ENCODE results near the gene GGNBP2. TPM values are rescaled to one million over a fixed set of nuclear protein-coding genes. Genes with fewer than 3 reads are reported as not detected.
A peak's percentile ranks its signal among the peaks of the same experiment; 100 is the strongest.

GGNBP2 gene
- total and polyA plus RNA-seq, 2 of the 8 experiments (the other 6 are each of a cell fraction or from before 2014, with no cell fraction given): 29.2 to 35.8 TPM

DNA sequence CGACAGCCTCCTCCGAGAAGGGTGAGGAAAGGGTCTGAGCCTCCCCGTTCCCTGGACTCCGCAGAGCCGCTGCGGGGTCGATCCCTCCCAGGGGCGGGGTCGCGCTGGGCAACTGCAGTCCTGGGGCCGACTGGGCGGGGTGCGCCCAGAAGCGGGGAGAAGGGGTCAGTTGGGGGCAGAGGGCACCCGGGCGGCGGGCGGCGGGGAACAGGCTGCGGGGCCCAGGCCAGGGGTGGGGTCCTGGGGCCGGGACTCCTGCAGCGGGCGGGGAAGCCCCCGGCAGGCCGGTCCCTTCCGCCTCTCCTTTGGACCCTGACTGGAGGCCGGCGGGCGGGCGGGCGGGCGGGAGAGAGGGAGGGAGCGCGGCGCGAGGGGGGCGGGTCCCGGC, 352 bp downstream of the GGNBP2 start:
- H3K9me3 ChIP-seq (ENCODE audit: insufficient read depth in 2 of 2, low read depth in 1 of 2, low read length in 1 of 2): no peaks in the 10 kb centered on the region
- H3K4ac ChIP-seq (replicated peaks; ENCODE audit: insufficient read length, low read depth, low read length): no peak overlapping the region
- H4K8ac ChIP-seq (ENCODE audit: extremely low read depth, insufficient read depth, low read length): peak overlapping the region; percentile 92
- H4K20me1 ChIP-seq (replicated peaks in 1 of 2; ENCODE audit: control insufficient read depth in 1 of 2, insufficient read depth in 2 of 2, low read length in 2 of 2): peaks cover 0 to 3% of the 10 kb centered on the region in 2 experiments
- H3K4me3 ChIP-seq (ENCODE audit: extremely low read depth in 1 of 4, insufficient read depth in 2 of 4, low read depth in 3 of 4, low read length in 4 of 4): peak overlapping the region; percentile 73 to 99 (median 93)
- H2BK12ac ChIP-seq (ENCODE audit: low read depth, low read length): 0 out of 2 replicates have a peak overlapping the region, but pooled peaks have one; percentile 75
- H3K4me2 ChIP-seq (ENCODE audit: insufficient read depth in 1 of 2, low read depth in 2 of 2, low read length in 2 of 2): peak overlapping the region; percentile 68 to 93
- FAIRE-seq (no peak), DNase-seq (ENCODE audit: low read depth in 1 of 2, low spot score in 2 of 2) (peak in 1 of 2 experiments; percentile 23)
- peak overlapping the region; percentile 78; the same call in 1 of the 2 replicates for H3K18ac ChIP-seq (ENCODE audit: extremely low read depth, low read length)
- H2BK5ac ChIP-seq (ENCODE audit: low read depth, low read length): peak overlapping the region; percentile 92
- peak overlapping the region; percentile 95 for H4K91ac ChIP-seq (replicated peaks; ENCODE audit: insufficient read length, low read length)
- peak overlapping the region; percentile 51 for H3K56ac ChIP-seq (replicated peaks; ENCODE audit: insufficient read length, low read depth, low read length)
- H3K23ac ChIP-seq (ENCODE audit: insufficient read length): no peak overlapping the region
- H3K9ac ChIP-seq (replicated peaks in 1 of 4; ENCODE audit: extremely low read depth in 1 of 4, low read depth in 3 of 4, low read length in 3 of 4): peak overlapping the region; percentile 72 to 87 (median 85); a peak in 6 of 7 replicates
- H3K79me1 ChIP-seq (ENCODE audit: low read depth, low read length): peaks cover 6% of the 10 kb centered on the region
- no peaks in the 10 kb centered on the region for H3K27me3 ChIP-seq (replicated peaks in 1 of 4; ENCODE audit: control insufficient read depth in 3 of 4, extremely low read depth in 1 of 4, insufficient read depth in 3 of 4, low read length in 3 of 4)
- no peak overlapping the region for H2BK15ac ChIP-seq (ENCODE audit: low read length)
- peaks cover 12% of the 10 kb centered on the region for H3K23me2 ChIP-seq (ENCODE audit: low read depth, low read length)
- no peak overlapping the region for H3K14ac ChIP-seq (ENCODE audit: insufficient read length)
- peaks cover 0 to 5% (median 1%) of the 10 kb centered on the region in 4 experiments; a peak in 2 of 7 replicates for H3K4me1 ChIP-seq (replicated peaks in 1 of 4; ENCODE audit: control insufficient read depth in 3 of 4, insufficient read depth in 4 of 4, low read length in 3 of 4)
- H3K36me3 ChIP-seq (ENCODE audit: control insufficient read depth in 2 of 4, insufficient read depth in 4 of 4, low read length in 3 of 4): no peaks in the 10 kb centered on the region
- peak overlapping the region; percentile 96 for H4K5ac ChIP-seq (ENCODE audit: insufficient read length, low read depth, low read length)
- no peak overlapping the region for H2AK5ac ChIP-seq (ENCODE audit: low read depth, low read length)
- WGBS, 2 experiments (ENCODE audit: extremely low coverage in 1 of 2, insufficient coverage in 1 of 2, insufficient read length in 1 of 2, insufficient replicate concordance in 2 of 2, low coverage in 1 of 2, low lambda C conversion rate in 2 of 2, missing lambda C conversion rate in 1 of 2): 2% methylated on average over 10 of the region's 38 CpGs; no CpG with 5 or more reads in 1 of the 2 experiments
- POLR2A ChIA-PET (ENCODE audit: partially characterized antibody): interaction anchor here (0.9 to 4.1 kb wide), 6 partner anchors 10 to 46 kb away, joined by 3 to 101 read pairs (median 5); partner anchors contain the start of genes DHRS11, MYO19 and PIGW
- H2BK120ac ChIP-seq (replicated peaks; ENCODE audit: low read depth, low read length): no peak overlapping the region
- CTCF ChIA-PET (ENCODE audit: partially characterized antibody): interaction anchor here (0.9 kb wide), 1 partner anchor 11 kb away, joined by 3 read pairs; no protein-coding TSS in a partner anchor
- no peak overlapping the region for H2BK20ac ChIP-seq (ENCODE audit: low read length)
- H3K79me2 ChIP-seq (ENCODE audit: control insufficient read depth in 1 of 2, insufficient read depth in 2 of 2, low read length in 2 of 2): peaks cover 6 to 48% of the 10 kb centered on the region in 2 experiments; a peak in 3 of 4 replicates
- H2AFZ ChIP-seq (ENCODE audit: low read length): peak overlapping the region; percentile 92; the same call in 1 of the 2 replicates
- H3K27ac ChIP-seq (ENCODE audit: low read depth, low read length): peak overlapping the region; percentile 94
- TF ChIP-seq TAF1 (IDR thresholded peaks at IDR 0.05; ENCODE audit: low read depth, low read length) (peak; percentile 49; the same call in 1 of the 2 replicates), POLR2A (IDR thresholded peaks at IDR 0.05; ENCODE audit: control extremely low read depth in 1 of 2, low read depth in 2 of 2, low read length in 2 of 2) (peak in 1 of 2 experiments; percentile 56; a peak in 1 of 3 replicates), TBP (IDR thresholded peaks at IDR 0.05; ENCODE audit: low read depth, low read length) (no peak), ASH2L (IDR thresholded peaks at IDR 0.05; ENCODE audit: low read length) (peak; percentile 7), SAP30 (IDR thresholded peaks at IDR 0.05; ENCODE audit: insufficient read depth, insufficient replicate concordance, low read length) (no peak), SIN3A (conservative IDR thresholded peaks at IDR 0.05 in 1 of 2, IDR thresholded peaks at IDR 0.05 in 1 of 2; ENCODE audit: low read depth in 1 of 2, low read length in 2 of 2) (peak in 1 of 2 experiments; percentile 70; a peak in 1 of 4 replicates), CTBP2 (IDR thresholded peaks at IDR 0.05; ENCODE audit: borderline replicate concordance, insufficient read depth, insufficient read length, low read length) (no peak)
- TF ChIP-seq, protein P1, sequence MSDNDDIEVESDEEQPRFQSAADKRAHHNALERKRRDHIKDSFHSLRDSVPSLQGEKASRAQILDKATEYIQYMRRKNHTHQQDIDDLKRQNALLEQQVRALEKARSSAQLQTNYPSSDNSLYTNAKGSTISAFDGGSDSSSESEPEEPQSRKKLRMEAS (IDR thresholded peaks at IDR 0.05): no peak
- TF ChIP-seq, protein P2, sequence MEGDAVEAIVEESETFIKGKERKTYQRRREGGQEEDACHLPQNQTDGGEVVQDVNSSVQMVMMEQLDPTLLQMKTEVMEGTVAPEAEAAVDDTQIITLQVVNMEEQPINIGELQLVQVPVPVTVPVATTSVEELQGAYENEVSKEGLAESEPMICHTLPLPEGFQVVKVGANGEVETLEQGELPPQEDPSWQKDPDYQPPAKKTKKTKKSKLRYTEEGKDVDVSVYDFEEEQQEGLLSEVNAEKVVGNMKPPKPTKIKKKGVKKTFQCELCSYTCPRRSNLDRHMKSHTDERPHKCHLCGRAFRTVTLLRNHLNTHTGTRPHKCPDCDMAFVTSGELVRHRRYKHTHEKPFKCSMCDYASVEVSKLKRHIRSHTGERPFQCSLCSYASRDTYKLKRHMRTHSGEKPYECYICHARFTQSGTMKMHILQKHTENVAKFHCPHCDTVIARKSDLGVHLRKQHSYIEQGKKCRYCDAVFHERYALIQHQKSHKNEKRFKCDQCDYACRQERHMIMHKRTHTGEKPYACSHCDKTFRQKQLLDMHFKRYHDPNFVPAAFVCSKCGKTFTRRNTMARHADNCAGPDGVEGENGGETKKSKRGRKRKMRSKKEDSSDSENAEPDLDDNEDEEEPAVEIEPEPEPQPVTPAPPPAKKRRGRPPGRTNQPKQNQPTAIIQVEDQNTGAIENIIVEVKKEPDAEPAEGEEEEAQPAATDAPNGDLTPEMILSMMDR (IDR thresholded peaks at IDR 0.05; ENCODE audit: control extremely low read depth in 1 of 3, insufficient read depth in 1 of 3, low read depth in 1 of 3, low read length in 3 of 3): no peak
